NCI-H446 (cell line): ENCODE data around the gene UROC1.

Experiments
- DNase-seq, 2 experiments: peaks; one replicate each; lab custom pipeline; 2025; lab: John Stamatoyannopoulos, UW

The UROC1 gene

GRCh38 chr3:126516152-126516935, 1.2 kb downstream of the UROC1 start:
- DNase-seq = no peak

GRCh38 chr3:126515066-126515706, 2.4 kb downstream of the UROC1 start:
- DNase-seq = no peak

- no peak for DNase-seq
Measured at GRCh38 chr3:126514161-126514560, 3.4 kb downstream of the UROC1 start.

GRCh38 chr3:126512916-126513650, 4.5 kb downstream of the UROC1 start:
- peak in 1 of 2 experiments; percentile 30 for DNase-seq

GRCh38 chr3:126512026-126512425, 5.5 kb downstream of the UROC1 start:
- no peak for DNase-seq

GRCh38 chr3:126511291-126511690, 6.3 kb downstream of the UROC1 start:
- no peak for DNase-seq

- DNase-seq = peak in 1 of 2 experiments; percentile 58
Measured at GRCh38 chr3:126510308-126510910, 7.2 kb downstream of the UROC1 start.

- peak; percentile 26 to 81 for DNase-seq
Measured at GRCh38 chr3:126509597-126510307, 7.8 kb downstream of the UROC1 start.

- no peak for DNase-seq
Measured at GRCh38 chr3:126508564-126508964, 9.0 kb downstream of the UROC1 start.

- no peak for DNase-seq
Measured at GRCh38 chr3:126507886-126508285, 9.7 kb downstream of the UROC1 start.

- no peak for DNase-seq
Measured at GRCh38 chr3:126503701-126504100, 13.9 kb downstream of the UROC1 start.

GRCh38 chr3:126502656-126503055, 14.9 kb downstream of the UROC1 start:
- DNase-seq = no peak

GRCh38 chr3:126501736-126502135, 15.8 kb downstream of the UROC1 start:
- DNase-seq = no peak

- DNase-seq = no peak
Measured at GRCh38 chr3:126501054-126501453, 16.5 kb downstream of the UROC1 start.

GRCh38 chr3:126500016-126500415, 17.6 kb downstream of the UROC1 start:
- no peak for DNase-seq

GRCh38 chr3:126499401-126499800, 18.2 kb downstream of the UROC1 start:
- no peak for DNase-seq

GRCh38 chr3:126498929-126499328, 18.6 kb downstream of the UROC1 start:
- no peak for DNase-seq

GRCh38 chr3:126498461-126498860, 19.1 kb downstream of the UROC1 start:
- DNase-seq = no peak

- no peak for DNase-seq
Measured at GRCh38 chr3:126497956-126498355, 19.6 kb downstream of the UROC1 start.

- no peak for DNase-seq
Measured at GRCh38 chr3:126496894-126497850, 20.4 kb downstream of the UROC1 start.

- DNase-seq = no peak
Measured at GRCh38 chr3:126495786-126496185, 21.8 kb downstream of the UROC1 start.
